HEK293T (cell line): ENCODE data around the gene C16orf89.

Source experiments
- ARNT ChIP-seq: fragments of 450-650 bp; IDR thresholded peaks from 2 replicates; pipeline ENCODE4 v1.6.1; 2017; ENCODE audit warnings: mild to moderate bottlenecking
- BHLHE40 ChIP-seq: fragments of 450-650 bp; IDR thresholded peaks from 2 replicates; pipeline ENCODE4 v1.6.1; 2016; ENCODE audit warnings: mild to moderate bottlenecking, moderate library complexity, borderline replicate concordance
- CTBP1 ChIP-seq: fragments of 450-650 bp; IDR thresholded peaks from 2 replicates; pipeline ENCODE4 v1.6.1; 2016; ENCODE audit warnings: borderline replicate concordance
- FOXA1 ChIP-seq: fragments of 450-650 bp; IDR thresholded peaks from 2 replicates; pipeline ENCODE4 v1.6.1; 2016; ENCODE audit warnings: mild to moderate bottlenecking
- FOXK2 ChIP-seq: fragments of 450-650 bp; IDR thresholded peaks from 2 replicates; pipeline ENCODE4 v1.6.1; 2016; ENCODE audit warnings: mild to moderate bottlenecking
- HDGF ChIP-seq: fragments of 450-650 bp; IDR thresholded peaks from 2 replicates; pipeline ENCODE4 v1.6.1; 2017; ENCODE audit warnings: antibody characterized with exemption, borderline replicate concordance
- LEF1 ChIP-seq: fragments of 450-650 bp; IDR thresholded peaks from 2 replicates; pipeline ENCODE4 v1.6.1; 2017; ENCODE audit warnings: mild to moderate bottlenecking, borderline replicate concordance
- NFRKB ChIP-seq: fragments of 450-650 bp; IDR thresholded peaks from 2 replicates; pipeline ENCODE4 v1.6.1; 2016; ENCODE audit warnings: mild to moderate bottlenecking, moderate library complexity
- SP1 ChIP-seq: fragments of 450-650 bp; IDR thresholded peaks from 2 replicates; pipeline ENCODE4 v1.6.1; 2017
- SUZ12 ChIP-seq: fragments of 450-650 bp; IDR thresholded peaks from 2 replicates; pipeline ENCODE4 v1.6.1; 2016; ENCODE audit warnings: mild to moderate bottlenecking
- TARDBP ChIP-seq: fragments of 450-650 bp; IDR thresholded peaks from 2 replicates; pipeline ENCODE4 v1.6.1; 2016
- ZNF384 ChIP-seq: fragments of 450-650 bp; IDR thresholded peaks from 2 replicates; pipeline ENCODE4 v1.6.1; 2016

- TF ChIP-seq SP1 (no peak), ARNT (no peak), SUZ12 (no peak), ZNF384 (no peak), TARDBP (no peak), FOXK2 (no peak), BHLHE40 (no peak), CTBP1 (no peak), NFRKB (no peak), HDGF (no peak), FOXA1 (no peak), LEF1 (no peak)
These were observed 18.8 kb downstream of the C16orf89 start for GRCh38 chr16:5046914-5047313.
